Measurements from ENCODE around the gene NEURL1B. TPM values are rescaled to one million over a fixed set of nuclear protein-coding genes. Genes with fewer than 3 reads are reported as not detected.

Gene NEURL1B
- total RNA-seq, 2 experiments from 2014 or later = 0.32 to 0.57 TPM

GRCh38 chr5:172616136-172616535 lies 24.9 kb upstream of the NEURL1B start:
- no TSS peak for BruUV-seq (replicated peaks)
- Histone ChIP-seq H3K9me2 (ENCODE audit: insufficient read depth, low read length) (no peaks in the 10 kb centered on the region), H4K20me1 (ENCODE audit: insufficient read depth, low read length) (no peaks in the 10 kb centered on the region), H3K9me3 (ENCODE audit: low read length) (no peaks in the 10 kb centered on the region), H3K4me2 (ENCODE audit: low read length) (no peak overlapping the region), H3K4me3 (ENCODE audit: low read depth, low read length, poor library complexity, severe bottlenecking) (no peak overlapping the region), H3K4me1 (ENCODE audit: insufficient read depth, low read length, poor library complexity, severe bottlenecking) (no peaks in the 10 kb centered on the region), H3K27ac (ENCODE audit: low read depth, low read length, poor library complexity, severe bottlenecking) (no peak overlapping the region), H3K36me3 (ENCODE audit: insufficient read depth, low read length) (no peaks in the 10 kb centered on the region), H2AFZ (ENCODE audit: low read length) (no peak overlapping the region), H3K79me2 (ENCODE audit: insufficient read depth, low read depth, low read length) (no peaks in the 10 kb centered on the region)
- intact Hi-C loops (cut with micrococcal nuclease; ENCODE audit: unreplicated experiment) = no loop called here
- CTCF ChIA-PET (ENCODE audit: unreplicated experiment) = no interaction called here
- TF ChIP-seq EZH2phosphoT487 (IDR thresholded peaks at IDR 0.05; ENCODE audit: borderline replicate concordance, low read depth, low read length) (no peak), CTCF (conservative IDR thresholded peaks at IDR 0.05; ENCODE audit: low read length) (no peak)
- POLR2A ChIA-PET = interaction anchor here (0.7 to 1.6 kb wide), 2 partner anchors 9 to 226 kb away, joined by 3 to 5 read pairs; no protein-coding TSS in a partner anchor
- no peak for DNase-seq (ENCODE audit: low spot score)

- POLR2A ChIA-PET = no interaction called here
- CTCF ChIA-PET (ENCODE audit: unreplicated experiment) = no interaction called here
- Histone ChIP-seq H4K20me1 (ENCODE audit: insufficient read depth, low read length) (no peaks in the 10 kb centered on the region), H3K4me2 (ENCODE audit: low read length) (no peak overlapping the region), H3K9me3 (ENCODE audit: low read length) (no peaks in the 10 kb centered on the region), H3K9me2 (ENCODE audit: insufficient read depth, low read length) (no peaks in the 10 kb centered on the region), H3K27ac (ENCODE audit: low read depth, low read length, poor library complexity, severe bottlenecking) (no peak overlapping the region), H3K4me1 (ENCODE audit: insufficient read depth, low read length, poor library complexity, severe bottlenecking) (no peaks in the 10 kb centered on the region), H3K79me2 (ENCODE audit: insufficient read depth, low read depth, low read length) (no peaks in the 10 kb centered on the region), H3K36me3 (ENCODE audit: insufficient read depth, low read length) (no peaks in the 10 kb centered on the region), H3K4me3 (ENCODE audit: low read depth, low read length, poor library complexity, severe bottlenecking) (no peak overlapping the region), H2AFZ (ENCODE audit: low read length) (no peak overlapping the region)
- no peak for TF ChIP-seq EZH2phosphoT487 (IDR thresholded peaks at IDR 0.05; ENCODE audit: borderline replicate concordance, low read depth, low read length)
- TF ChIP-seq CTCF (conservative IDR thresholded peaks at IDR 0.05; ENCODE audit: low read length) = no peak
- DNase-seq (ENCODE audit: low spot score) = no peak
- intact Hi-C loops (cut with micrococcal nuclease; ENCODE audit: unreplicated experiment) = no loop called here
- BruUV-seq (replicated peaks) = no TSS peak
Observed at GRCh38 chr5:172616730-172617129, 24.3 kb upstream of the NEURL1B start.

GRCh38 chr5:172617817-172618216 lies 23.2 kb upstream of the NEURL1B start:
- no TSS peak for BruUV-seq (replicated peaks)
- Histone ChIP-seq H3K4me2 (ENCODE audit: low read length) (no peak overlapping the region), H3K9me3 (ENCODE audit: low read length) (no peaks in the 10 kb centered on the region), H3K27ac (ENCODE audit: low read depth, low read length, poor library complexity, severe bottlenecking) (no peak overlapping the region), H3K36me3 (ENCODE audit: insufficient read depth, low read length) (no peaks in the 10 kb centered on the region), H3K4me3 (ENCODE audit: low read depth, low read length, poor library complexity, severe bottlenecking) (no peak overlapping the region), H3K79me2 (ENCODE audit: insufficient read depth, low read depth, low read length) (no peaks in the 10 kb centered on the region), H2AFZ (ENCODE audit: low read length) (no peak overlapping the region), H3K9me2 (ENCODE audit: insufficient read depth, low read length) (no peaks in the 10 kb centered on the region), H4K20me1 (ENCODE audit: insufficient read depth, low read length) (no peaks in the 10 kb centered on the region), H3K4me1 (ENCODE audit: insufficient read depth, low read length, poor library complexity, severe bottlenecking) (no peaks in the 10 kb centered on the region)
- intact Hi-C loops (cut with micrococcal nuclease; ENCODE audit: unreplicated experiment) = no loop called here
- no peak for DNase-seq (ENCODE audit: low spot score)
- ChIA-PET POLR2A (interaction anchor here (0.8 to 0.9 kb wide), 3 partner anchors 57 to 1116 kb away, joined by 3 to 6 read pairs (median 5); no protein-coding TSS in a partner anchor), CTCF (ENCODE audit: unreplicated experiment) (no interaction called here)
- TF ChIP-seq EZH2phosphoT487 (IDR thresholded peaks at IDR 0.05; ENCODE audit: borderline replicate concordance, low read depth, low read length) (no peak), CTCF (conservative IDR thresholded peaks at IDR 0.05; ENCODE audit: low read length) (no peak)
